HG03565 (cell line): ENCODE results near the gene LRRN1.
"Not testable (repeated sequence)": the region's sequence is repeated elsewhere in the genome, so short reads cannot be mapped to it uniquely, and the experiment has no call there.

Experiments used
- ATAC-seq: cut with Tn5 transposase; IDR thresholded peaks from one replicate; pipeline ENCODE4 v1.9.1; 2021; ENCODE audit warnings: mild to moderate bottlenecking, moderate library complexity; ENCODE audit not compliant: unreplicated experiment

The LRRN1 gene

DNA sequence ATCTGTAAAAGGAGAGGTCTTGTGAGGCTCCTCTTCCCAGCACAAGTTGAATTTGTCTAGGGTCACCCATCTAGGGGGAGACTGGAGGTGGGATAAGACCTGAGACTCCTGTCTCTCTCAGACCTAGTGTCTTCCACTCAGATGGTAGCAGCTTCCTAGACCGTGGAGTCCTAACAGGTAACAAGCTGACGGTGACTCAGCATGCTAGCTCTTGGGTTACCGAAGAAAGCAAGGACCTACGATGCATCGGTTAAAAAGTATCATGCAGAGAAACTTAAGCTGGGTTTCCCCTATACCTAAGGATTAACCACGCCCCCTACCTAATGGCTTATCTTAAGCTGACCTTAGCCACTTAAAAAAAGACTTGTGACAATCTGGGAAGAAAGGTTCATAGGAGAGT, 7.6 kb downstream of the LRRN1 start:
- ATAC-seq, result no peak

DNA sequence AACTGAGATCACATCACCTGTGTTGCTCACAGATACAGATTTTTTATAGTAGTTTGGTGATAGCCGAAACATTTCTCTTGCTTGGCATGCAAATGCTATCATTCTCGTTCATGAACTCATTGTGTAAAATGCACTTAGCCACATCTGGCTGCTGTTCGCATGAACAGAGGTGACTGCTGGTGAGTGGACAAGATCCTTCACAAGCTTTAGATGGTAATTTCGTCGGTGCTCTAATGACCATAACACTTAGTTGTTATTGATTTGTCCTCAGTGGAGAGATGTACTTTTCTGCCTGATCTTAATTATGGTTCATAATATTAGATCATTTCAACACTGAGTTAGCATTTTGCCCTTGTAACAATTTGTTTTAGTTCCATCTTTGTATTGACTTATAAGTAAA, 13.8 kb downstream of the LRRN1 start:
- no peak for ATAC-seq

DNA sequence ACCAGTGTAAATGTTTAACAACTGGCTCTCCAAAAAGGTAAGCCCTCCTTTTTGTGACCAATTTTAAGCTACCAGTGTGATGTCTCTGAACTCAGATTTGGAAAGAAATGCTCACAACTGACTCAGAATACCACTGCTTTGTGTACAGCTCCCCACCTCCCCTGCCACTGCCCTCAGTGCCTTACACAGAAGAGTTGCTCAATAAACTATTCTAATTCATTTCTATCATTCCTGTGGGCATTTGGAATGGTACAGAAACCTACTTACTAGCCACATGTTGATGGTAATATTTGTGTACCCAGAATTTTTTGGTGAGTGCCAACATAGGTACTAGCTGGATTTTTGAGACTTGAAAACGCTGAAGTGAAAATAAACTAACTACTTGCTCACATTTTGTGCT, 16.0 kb downstream of the LRRN1 start:
- no peak for ATAC-seq

DNA sequence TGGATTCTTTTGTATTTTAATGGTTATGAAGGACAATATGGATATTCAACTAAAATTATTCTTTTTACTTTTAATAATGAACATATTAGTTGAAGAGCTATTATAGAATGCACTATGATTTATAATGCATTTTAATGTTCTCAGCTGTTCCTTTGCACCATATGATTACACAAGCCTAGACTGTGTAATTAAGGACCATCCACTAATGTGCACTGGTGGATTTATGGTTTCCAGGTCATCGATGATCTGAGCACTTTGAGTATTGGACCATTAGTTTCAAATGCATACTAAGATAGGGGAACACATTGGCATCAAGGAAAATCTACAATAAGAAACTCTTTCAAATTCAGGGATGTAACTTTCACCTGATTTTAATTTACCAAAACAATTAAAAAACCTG, 16.8 kb downstream of the LRRN1 start:
- ATAC-seq, result no peak

DNA sequence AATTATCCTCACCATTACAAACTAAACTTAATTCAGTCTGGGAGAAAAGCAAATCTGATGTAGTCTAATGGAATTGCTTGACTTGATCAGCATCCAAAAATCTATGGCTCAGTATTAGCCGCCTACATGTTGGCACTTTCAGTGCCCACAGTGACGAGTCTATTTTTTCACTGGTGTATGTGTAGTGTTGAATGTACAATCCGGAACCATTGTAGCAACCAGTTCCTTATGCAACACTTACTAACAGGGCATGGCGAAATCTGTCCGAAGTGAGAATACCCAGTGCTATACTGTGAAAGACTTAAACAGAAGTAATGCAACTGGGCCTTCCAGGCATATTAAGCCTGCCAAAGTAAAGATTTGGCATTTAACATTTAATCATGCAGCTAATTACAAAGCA, 18.6 kb downstream of the LRRN1 start:
- no peak for ATAC-seq

DNA sequence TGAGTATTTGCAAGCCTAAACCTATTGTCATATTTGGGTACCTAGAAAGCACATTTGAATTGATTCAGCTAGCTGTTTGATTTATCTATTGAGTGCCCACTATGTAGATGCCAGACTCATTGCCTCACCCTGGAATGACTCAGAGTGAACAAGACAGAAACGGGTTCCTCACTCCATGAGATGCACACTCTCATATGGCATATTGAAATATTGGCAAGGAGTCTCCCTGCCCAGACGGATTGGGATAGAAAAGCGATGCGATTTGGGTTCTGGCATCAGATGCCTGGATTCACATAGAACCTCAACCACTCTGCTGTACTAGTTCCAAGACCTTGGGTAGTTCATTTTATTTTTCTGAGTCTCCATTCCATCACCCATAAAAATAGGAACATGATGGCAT, 22.5 kb downstream of the LRRN1 start:
- no peak for ATAC-seq

DNA sequence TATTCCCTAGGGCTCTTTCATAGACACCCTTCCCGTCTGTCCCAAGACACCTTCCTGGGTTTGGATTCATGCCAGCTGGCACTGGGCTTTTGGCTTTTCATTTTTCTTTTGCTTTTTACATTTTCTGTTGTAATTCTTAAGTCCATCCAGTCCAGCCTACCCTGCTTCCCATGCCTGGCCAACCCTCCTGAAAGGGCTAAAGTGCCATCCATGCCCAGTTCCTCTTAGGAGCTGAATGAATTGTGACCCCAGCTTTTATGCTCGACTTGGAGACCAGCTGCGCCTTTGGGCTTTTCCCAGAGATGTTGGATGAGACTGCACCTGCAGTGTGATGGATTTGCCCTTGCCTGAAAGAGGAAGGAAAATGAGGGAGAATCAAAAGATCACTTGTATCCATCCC, 25.8 kb downstream of the LRRN1 start:
- ATAC-seq, result no peak

DNA sequence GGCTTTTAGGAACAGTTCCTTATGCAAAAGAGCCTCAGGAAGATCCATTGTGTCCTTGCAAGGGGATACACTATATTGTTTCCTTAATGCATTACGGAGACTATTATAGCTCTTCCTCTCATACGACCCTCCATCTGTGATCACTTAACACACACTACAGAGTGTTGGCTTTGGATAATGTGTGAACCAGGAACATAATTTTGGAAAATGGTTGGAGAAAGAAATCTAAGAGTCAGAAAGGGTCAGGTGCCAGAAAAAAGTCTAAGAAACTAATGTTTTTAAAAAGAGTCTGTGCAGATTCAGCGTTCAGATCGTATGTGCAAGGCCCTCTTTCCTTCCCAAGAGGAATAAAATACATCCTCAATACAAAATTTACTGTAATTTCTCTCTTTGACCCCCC, 27.3 kb downstream of the LRRN1 start:
- no peak for ATAC-seq

DNA sequence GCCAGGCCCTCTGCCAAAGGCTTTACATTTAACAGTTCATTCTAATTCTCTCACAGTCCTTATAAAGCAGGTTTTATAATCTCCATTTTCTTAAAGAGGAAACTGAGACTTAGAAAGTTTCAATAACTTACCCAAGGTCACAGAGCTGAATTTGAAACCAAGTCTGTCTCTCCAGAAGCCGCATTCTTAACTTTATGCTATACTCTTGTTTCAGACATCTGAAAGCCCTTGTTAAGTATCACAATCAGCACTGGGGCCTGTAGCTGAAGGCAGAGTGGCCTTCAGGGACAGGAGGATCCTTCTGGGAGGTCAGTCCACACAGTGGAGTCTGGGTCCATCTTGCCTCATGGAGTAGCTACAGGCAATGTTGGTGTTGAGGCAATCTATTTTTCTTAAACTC, 27.9 kb downstream of the LRRN1 start:
- no peak for ATAC-seq

DNA sequence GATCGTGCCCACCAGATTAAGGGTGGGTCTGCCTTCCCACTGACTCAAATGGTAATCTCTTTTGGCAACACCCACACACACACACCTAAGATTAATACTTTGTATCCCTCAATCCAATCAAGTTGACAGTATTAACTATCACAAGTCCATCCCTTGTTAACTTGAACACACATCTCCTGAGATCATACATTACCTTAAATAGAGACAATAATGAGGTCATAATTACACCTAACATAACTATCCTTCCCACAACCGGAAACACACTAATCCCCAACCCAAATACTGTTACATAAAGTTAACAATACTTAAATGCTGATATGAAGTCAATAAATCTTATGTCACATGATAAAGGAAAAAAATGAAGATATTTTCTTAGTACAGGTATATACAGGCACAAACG, 29.2 kb downstream of the LRRN1 start:
- ATAC-seq, result not testable (repeated sequence)

DNA sequence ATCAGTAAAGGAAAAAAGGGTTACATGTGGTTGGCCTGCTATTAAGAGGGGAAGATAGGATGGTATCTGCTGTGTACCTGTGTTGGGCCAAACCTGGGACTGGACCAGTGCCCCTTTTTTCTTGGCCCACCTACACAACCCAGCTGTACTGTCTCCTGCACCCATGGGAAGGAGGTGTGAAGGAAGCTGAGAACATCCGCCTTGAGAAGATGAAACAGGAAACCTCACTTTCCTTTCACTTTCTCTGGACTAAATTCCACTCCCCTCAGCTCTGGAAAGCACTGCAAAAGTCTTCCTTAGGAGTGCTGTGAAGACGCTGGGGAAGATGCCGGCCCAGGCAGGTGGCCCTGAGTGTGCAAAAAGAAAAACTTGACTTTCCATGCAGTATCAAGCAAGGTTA, 37.6 kb downstream of the LRRN1 start:
- no peak for ATAC-seq

DNA sequence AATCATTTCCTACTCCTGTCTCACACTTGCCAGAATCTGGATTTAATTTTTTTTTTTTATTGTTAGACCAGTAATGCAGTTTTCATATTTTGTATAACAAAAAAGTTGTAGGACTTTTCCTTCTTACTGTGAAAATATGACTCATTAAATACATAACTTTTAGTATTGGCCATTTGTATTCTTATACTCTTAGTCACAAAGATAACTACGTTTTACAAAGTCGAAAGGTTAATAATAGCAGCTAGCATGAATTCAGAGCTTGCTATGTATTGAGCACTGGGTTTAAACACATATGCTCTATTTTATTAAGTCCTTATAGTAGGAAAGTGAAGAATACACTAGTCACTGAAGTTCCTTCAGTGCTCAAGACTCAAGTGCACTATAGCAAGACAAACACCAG, 43.1 kb downstream of the LRRN1 start:
- no peak for ATAC-seq

DNA sequence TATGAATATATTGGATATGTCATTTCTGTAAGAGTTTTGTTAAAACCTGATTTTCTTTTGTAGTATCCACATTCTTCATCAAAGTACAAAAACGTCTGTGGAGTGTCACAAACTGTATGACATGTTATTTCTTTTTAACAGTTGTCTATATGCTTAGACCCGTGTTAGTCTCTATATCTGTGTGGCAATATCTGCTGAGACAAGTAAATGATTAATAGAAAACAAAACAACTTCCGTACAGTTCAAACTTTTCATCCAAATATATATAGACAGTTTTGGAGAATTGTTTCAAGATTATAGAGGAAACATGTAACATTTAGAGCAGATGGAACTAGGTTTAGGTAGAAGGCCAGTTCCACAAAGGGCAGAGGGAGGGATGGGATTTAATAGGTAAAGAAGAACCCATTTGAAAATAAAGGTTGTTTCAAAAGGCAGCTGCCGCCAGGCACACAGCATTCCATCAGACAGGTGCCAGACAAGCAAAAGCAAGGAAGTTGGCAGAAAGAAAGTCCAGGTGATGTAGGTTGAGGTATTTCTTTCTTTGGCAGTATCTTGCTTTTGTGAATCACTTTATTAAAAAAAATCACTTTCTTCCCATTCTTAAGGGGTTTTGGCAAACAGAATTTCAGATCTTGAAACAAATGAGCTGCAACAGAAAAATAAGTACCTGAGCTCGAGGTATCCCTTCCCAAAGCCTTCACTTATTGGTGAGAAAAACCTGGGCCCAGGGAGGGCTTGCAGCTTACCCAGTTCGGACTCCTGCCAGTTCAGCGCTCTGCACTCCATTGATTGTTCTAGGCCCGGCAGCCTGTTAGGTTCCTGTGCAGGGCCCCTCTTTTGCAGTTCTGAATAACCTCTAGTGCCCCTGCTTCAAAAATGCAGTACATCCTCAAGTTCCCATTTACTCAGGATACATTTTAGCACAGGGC, 49.0 kb downstream of the LRRN1 start:
- ATAC-seq, result no peak

DNA sequence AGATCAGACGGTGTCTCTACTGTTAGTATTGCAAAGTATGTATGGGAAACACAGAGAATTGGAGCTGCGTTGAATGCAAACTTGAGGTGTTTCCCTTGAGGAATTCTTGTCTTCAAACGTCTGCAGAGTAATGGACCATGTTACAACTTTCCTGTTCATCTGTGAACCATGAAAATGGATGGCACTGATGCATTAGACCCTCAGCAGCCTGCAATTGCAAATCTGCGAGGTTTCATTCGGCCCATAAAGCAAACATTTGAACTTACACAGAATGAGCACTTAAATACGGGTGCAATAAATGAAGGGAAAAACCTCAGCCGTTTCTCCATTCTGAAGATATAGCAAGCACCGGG, 49.7 kb downstream of the LRRN1 start:
- ATAC-seq, result no peak

DNA sequence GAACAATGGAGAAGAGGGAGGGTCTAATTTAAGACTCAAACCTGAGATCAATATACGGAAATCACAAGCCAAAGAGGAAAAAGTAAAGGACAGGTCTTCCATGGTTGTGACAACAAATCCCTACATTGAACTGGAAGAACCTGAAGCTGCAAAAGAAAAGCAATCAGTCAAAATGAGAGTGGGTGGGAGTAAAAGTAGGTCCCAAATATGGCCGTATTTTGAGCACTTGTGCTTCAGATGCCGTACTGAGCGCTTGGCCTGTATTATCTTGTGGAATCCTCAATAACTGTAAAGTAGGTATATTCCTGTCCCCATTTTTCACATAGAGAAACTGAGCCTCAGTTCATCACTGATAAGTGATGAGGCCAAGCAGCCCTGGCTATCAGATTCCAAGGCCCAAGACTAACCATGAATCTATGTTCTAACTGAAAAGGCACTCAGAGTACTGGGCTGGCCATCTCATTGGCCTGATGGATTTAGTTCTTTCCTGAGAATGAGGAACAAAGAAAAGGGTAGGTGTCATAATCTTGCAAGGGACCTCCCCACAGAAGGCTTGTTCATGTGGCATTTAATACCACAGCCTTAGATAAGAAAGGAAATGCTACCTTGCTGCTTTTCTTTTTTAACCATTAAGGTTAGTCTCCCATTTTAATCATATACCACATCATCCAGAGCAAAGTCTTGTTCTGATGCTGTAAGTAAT, 52.5 kb downstream of the LRRN1 start:
- ATAC-seq, result peak; percentile 99

DNA sequence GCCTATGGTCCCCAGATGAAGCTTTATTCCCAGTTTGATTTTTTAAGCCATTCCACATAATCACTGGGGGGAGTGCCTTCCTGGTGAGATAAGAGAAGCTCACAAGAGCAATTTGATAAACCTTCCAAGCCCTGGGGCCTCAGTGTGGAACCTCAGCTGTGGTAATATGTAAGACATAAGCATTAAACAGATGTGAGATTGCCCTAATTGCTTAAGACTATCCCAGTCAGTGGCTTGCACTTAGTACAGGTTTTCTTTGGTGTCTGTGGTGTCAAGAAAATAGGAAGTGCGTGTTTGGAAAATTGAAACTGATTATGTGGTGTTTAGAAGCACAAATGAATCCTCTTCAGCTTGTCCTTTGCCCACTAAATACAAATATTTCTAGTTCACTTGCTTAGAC, 54.3 kb downstream of the LRRN1 start:
- ATAC-seq, result no peak

DNA sequence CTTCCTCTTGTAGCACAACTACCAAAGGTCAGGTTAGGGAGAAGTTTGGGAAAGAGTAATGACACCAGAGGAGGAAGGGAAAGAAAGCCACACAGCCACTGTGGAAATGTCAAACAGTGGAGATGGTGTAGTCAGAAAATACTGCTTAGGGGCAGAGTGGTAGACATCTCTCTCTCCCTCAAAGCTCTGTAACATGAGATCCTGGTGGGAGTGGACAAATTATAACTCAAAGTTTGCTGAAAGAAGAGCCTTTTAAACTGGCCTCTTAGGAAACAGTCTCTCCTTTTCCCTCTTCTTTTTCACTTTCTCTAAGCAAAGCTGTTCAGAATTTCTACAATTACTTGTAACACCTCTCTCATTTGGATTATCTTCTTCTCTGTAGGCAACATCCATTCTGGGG, 55.8 kb downstream of the LRRN1 start:
- no peak for ATAC-seq

DNA sequence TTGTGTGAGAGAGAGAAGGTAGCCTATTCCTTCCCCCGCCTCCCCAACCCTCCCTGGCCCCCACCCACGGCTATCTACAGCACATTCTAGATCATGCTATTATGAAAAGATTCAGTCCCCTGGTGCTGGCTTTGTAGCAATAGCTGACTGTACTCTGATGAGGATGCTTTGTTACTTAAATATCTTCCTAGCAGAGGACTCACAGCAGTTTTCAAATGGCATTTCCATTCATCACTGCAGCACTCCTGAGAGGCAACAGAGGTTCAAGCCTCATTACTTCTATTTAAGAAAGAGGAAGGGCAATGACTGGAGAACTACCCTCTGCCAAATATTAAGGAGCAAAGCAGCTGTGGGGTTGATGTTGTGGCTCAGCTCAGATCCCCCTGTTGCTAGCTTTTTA, 61.0 kb downstream of the LRRN1 start:
- no peak for ATAC-seq

DNA sequence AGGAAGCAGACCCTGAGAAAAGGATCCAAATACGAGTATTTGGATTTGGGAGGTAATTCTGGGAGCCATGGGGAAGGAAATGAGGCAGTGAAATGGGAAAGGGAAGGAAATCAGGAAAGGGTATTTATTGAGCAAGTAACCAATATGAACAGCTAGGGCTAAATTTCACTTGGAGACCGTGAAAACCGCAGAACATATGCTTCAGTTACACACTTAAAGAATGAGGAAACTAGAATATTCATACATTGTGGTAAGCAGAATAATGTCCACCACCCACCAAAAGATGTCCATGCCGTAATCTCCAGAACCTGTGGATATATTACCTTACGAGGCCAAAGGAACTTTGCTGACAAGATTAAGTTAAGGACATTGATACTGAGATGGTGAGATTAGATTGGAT, 63.3 kb downstream of the LRRN1 start:
- no peak for ATAC-seq

DNA sequence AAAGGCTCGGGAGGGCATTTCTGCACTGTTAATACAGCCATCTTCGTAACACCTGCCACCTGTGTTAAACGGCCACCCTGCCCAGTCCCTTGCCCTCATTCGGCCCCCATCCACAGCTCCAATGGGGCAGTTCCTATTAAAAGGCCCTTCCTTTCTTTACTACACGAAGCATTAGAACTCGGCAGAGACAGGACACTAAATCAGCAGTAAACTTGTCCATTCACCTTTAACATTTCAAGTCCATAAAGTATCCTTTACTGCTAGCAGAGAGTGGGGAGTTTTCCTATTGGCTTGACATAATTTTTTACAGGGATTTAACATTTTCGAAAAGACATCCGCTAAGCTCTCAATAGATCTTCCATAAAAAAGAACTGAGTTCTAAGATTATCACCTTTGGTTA, 76.3 kb downstream of the LRRN1 start:
- no peak for ATAC-seq

DNA sequence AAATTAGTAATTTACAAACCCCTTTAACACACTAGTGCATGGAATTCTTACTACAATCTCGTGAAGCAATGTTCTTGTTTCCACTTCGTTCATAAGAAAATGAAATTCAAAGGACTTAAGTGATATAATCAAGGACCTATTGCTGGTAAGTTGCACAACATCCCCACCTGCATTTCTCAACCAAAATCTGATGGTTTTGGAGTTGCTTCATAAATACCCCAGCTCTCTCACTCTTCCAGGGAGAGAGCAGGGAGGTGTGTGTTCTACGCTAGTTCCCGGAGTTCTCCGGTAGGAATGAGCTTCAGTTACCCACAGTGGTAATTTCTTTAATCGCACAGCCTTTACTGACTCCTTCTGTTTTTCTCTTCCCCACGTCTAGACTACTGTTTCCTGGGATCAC, 81.8 kb downstream of the LRRN1 start:
- no peak for ATAC-seq

DNA sequence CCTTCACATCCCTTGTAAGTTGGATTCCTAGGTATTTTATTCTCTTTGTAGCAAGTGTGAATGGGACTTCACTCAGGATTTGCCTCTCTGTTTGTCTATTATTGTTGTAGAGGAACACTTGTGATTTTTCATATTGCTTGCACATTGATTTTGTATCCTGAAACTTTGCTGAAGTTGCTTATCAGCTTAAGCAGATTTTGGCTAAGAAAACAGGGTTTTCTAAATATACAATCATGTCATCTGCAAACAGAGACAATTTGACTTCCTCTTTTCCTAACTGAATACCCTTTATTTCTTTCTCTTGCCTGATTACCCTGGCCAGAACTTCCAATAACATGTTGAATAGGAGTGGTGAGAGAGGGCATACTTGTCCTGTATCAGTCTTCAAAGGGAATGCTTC, 88.1 kb downstream of the LRRN1 start:
- ATAC-seq, result not testable (repeated sequence)

DNA sequence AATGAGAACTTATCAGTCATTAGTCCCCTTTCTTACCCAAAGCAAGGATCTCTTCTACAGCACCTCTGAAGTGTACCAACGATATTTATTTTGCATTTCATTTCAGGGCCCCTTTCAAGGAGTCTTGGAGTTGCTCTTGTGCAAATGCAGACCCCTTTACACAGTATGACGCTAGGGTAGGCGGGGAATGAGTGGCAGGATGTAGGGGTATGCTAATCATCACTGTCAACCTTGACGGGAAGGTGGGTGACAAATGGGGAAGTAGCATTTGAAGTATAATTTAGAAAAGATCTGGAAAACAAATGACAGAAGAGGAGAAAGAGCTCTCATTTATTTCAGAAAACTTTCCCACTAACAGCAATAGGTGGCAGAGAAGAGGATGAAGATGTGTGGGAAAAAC, 94.4 kb downstream of the LRRN1 start:
- no peak for ATAC-seq
